ENCODE results near the gene HBS1L. TPM values are rescaled to one million over a fixed set of nuclear protein-coding genes. Genes with fewer than 3 reads are reported as not detected.

Gene HBS1L
- total and polyA plus RNA-seq, 9 of the 15 experiments (the other 6 are each of a cell fraction or from before 2014, with no cell fraction given), result 101 to 199 (median 145) TPM

- TF ChIP-seq KLF16 (IDR thresholded peaks at IDR 0.05), result peak; percentile 61; the same call in 1 of the 2 replicates
- TF ChIP-seq ZNF717 (CRISPR knock-in tag; IDR thresholded peaks at IDR 0.05), result no peak
- no peak for TF ChIP-seq HDGF (IDR thresholded peaks at IDR 0.05)
- TF ChIP-seq TBP (optimal IDR thresholded peaks at IDR 0.05; ENCODE audit: low read depth, low read length), result peak; percentile 90
- 0 out of 2 replicates have a peak, but pooled peaks have one; percentile 13 for TF ChIP-seq TAL1 (IDR thresholded peaks at IDR 0.05)
- no peak for TF ChIP-seq IFI16 (CRISPR knock-in tag; IDR thresholded peaks at IDR 0.05)
- peak; percentile 84 for TF ChIP-seq CCNT2 (IDR thresholded peaks at IDR 0.05; ENCODE audit: borderline replicate concordance, extremely low read depth, insufficient read length, low read depth, low read length)
- TF ChIP-seq, protein P1, sequence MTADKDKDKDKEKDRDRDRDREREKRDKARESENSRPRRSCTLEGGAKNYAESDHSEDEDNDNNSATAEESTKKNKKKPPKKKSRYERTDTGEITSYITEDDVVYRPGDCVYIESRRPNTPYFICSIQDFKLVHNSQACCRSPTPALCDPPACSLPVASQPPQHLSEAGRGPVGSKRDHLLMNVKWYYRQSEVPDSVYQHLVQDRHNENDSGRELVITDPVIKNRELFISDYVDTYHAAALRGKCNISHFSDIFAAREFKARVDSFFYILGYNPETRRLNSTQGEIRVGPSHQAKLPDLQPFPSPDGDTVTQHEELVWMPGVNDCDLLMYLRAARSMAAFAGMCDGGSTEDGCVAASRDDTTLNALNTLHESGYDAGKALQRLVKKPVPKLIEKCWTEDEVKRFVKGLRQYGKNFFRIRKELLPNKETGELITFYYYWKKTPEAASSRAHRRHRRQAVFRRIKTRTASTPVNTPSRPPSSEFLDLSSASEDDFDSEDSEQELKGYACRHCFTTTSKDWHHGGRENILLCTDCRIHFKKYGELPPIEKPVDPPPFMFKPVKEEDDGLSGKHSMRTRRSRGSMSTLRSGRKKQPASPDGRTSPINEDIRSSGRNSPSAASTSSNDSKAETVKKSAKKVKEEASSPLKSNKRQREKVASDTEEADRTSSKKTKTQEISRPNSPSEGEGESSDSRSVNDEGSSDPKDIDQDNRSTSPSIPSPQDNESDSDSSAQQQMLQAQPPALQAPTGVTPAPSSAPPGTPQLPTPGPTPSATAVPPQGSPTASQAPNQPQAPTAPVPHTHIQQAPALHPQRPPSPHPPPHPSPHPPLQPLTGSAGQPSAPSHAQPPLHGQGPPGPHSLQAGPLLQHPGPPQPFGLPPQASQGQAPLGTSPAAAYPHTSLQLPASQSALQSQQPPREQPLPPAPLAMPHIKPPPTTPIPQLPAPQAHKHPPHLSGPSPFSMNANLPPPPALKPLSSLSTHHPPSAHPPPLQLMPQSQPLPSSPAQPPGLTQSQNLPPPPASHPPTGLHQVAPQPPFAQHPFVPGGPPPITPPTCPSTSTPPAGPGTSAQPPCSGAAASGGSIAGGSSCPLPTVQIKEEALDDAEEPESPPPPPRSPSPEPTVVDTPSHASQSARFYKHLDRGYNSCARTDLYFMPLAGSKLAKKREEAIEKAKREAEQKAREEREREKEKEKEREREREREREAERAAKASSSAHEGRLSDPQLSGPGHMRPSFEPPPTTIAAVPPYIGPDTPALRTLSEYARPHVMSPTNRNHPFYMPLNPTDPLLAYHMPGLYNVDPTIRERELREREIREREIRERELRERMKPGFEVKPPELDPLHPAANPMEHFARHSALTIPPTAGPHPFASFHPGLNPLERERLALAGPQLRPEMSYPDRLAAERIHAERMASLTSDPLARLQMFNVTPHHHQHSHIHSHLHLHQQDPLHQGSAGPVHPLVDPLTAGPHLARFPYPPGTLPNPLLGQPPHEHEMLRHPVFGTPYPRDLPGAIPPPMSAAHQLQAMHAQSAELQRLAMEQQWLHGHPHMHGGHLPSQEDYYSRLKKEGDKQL (CRISPR knock-in tag; IDR thresholded peaks at IDR 0.05; ENCODE audit: borderline replicate concordance), result no peak
- no peak for TF ChIP-seq RBM39 (optimal IDR thresholded peaks at IDR 0.05; ENCODE audit: low read depth, low read length)
- peak; percentile 92; the same call in 1 of the 2 replicates for TF ChIP-seq PHF8 (IDR thresholded peaks at IDR 0.05; ENCODE audit: borderline replicate concordance, low read length)
- no peak for TF ChIP-seq IRF2 (CRISPR knock-in tag; IDR thresholded peaks at IDR 0.05)
- TF ChIP-seq TFAP4 (CRISPR knock-in tag; IDR thresholded peaks at IDR 0.05; ENCODE audit: borderline replicate concordance), result peak; percentile 78; the same call in 1 of the 2 replicates
- TF ChIP-seq MED1 (CRISPR knock-in tag; IDR thresholded peaks at IDR 0.05; ENCODE audit: borderline replicate concordance), result no peak
- no peak; the same call in 1 of the 2 replicates for TF ChIP-seq CBFA2T3 (IDR thresholded peaks at IDR 0.05)
- TF ChIP-seq SREBF2 (CRISPR knock-in tag; IDR thresholded peaks at IDR 0.05), result no peak
- TF ChIP-seq YBX1 (IDR thresholded peaks at IDR 0.05), result no peak
- TF ChIP-seq, protein P2, sequence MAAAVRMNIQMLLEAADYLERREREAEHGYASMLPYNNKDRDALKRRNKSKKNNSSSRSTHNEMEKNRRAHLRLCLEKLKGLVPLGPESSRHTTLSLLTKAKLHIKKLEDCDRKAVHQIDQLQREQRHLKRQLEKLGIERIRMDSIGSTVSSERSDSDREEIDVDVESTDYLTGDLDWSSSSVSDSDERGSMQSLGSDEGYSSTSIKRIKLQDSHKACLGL (CRISPR knock-in tag; IDR thresholded peaks at IDR 0.05; ENCODE audit: borderline replicate concordance, poor library complexity, severe bottlenecking), result no peak
- TF ChIP-seq, protein P3, sequence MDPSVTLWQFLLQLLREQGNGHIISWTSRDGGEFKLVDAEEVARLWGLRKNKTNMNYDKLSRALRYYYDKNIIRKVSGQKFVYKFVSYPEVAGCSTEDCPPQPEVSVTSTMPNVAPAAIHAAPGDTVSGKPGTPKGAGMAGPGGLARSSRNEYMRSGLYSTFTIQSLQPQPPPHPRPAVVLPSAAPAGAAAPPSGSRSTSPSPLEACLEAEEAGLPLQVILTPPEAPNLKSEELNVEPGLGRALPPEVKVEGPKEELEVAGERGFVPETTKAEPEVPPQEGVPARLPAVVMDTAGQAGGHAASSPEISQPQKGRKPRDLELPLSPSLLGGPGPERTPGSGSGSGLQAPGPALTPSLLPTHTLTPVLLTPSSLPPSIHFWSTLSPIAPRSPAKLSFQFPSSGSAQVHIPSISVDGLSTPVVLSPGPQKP (CRISPR knock-in tag; IDR thresholded peaks at IDR 0.05), result no peak
- TF ChIP-seq MEF2D (tag; conservative IDR thresholded peaks at IDR 0.05; ENCODE audit: low read depth), result no peak
- TF ChIP-seq RBM25 (IDR thresholded peaks at IDR 0.05; ENCODE audit: low read depth, low read length, severe bottlenecking), result no peak
Observed at GRCh38 chr6:135054569-135055498, at the start of gene HBS1L (continued).
